HCT116 (cell line): ENCODE measurements around the gene ERLIN1.

Experiments
- CTCF ChIP-seq, 3 experiments: fragments of 200-600 bp in 1 of 3; sonication (generic) in 1 of 3; IDR thresholded peaks in 2 of 3; conservative IDR thresholded peaks in 1 of 3; 2 replicates each; pipeline ENCODE4 v1.5.1; 2012 to 2017; ENCODE audit warnings: low read depth in 2 of 3, low read length in 2 of 3, antibody characterized with exemption in 1 of 3, borderline replicate concordance in 1 of 3, control low read depth in 1 of 3, mild to moderate bottlenecking in 1 of 3, mixed read lengths in 1 of 3, mixed run types in 1 of 3, moderate library complexity in 1 of 3; ENCODE audit not compliant: insufficient read depth in 1 of 3
- EZH2 ChIP-seq: fragments of 200-600 bp; sonication (generic); IDR thresholded peaks from 2 replicates; pipeline ENCODE4 v1.6.1; 2017; ENCODE audit warnings: antibody characterized with exemption, mixed run types
- SIN3A ChIP-seq: IDR thresholded peaks from 2 replicates; pipeline ENCODE4 v1.6.1; 2012; ENCODE audit warnings: low read depth
- TCF7L2 ChIP-seq: IDR thresholded peaks from 2 replicates; pipeline ENCODE4 v1.7.0; 2011; ENCODE audit warnings: borderline replicate concordance, inconsistent platforms; ENCODE audit not compliant: insufficient read depth, insufficient read length; ENCODE audit errors: extremely low read depth
- ZNF274 ChIP-seq: fragments of 200-500 bp; sonication (Bioruptor generic); IDR thresholded peaks from 2 replicates; pipeline ENCODE4 v1.6.1; 2014; ENCODE audit warnings: mild to moderate bottlenecking, low read depth, low read length, inconsistent platforms

- TF ChIP-seq ZNF274 = no peak
- no peak for TF ChIP-seq TCF7L2
- no peak for TF ChIP-seq SIN3A
- TF ChIP-seq EZH2 = no peak
- TF ChIP-seq CTCF (IDR thresholded peaks at IDR 0.05 in 2 of 3, conservative IDR thresholded peaks at IDR 0.05 in 1 of 3; ENCODE audit: borderline replicate concordance in 1 of 3, insufficient read depth in 1 of 3, low read depth in 2 of 3, low read length in 2 of 3) = no peak
Observed at GRCh38 chr10:100132427-100132826, 53.4 kb downstream of the ERLIN1 start.
